ENCODE results near the gene RASD1. TPM values are rescaled to one million over a fixed set of nuclear protein-coding genes. Genes with fewer than 3 reads are reported as not detected.

The RASD1 gene
- polyA plus RNA-seq, 6 donors from 2014 or later = 0.21 to 0.27 TPM; not detected in 4

Other genes starting within 250 kb of the RASD1 start
- gene COPS3, start 215.1 kb downstream of the RASD1 start, polyA plus RNA-seq (ENCODE audit: low read depth in 6 of 6) = 100 to 1,000 TPM in 2 of 6 donors, 10 to 100 TPM in 4; 80.2 to 117 (median 94.2) TPM
- gene NT5M, start 193.0 kb downstream of the RASD1 start, polyA plus RNA-seq (ENCODE audit: low read depth in 6 of 6) = 1 to 10 TPM in 1 of 6 donors, under 1 TPM in 4, not detected in 1; 0.19 to 3.2 (median 0.61) TPM
- gene MED9, start 19.4 kb downstream of the RASD1 start, polyA plus RNA-seq (ENCODE audit: low read depth in 6 of 6) = 10 to 100 TPM; 14.7 to 25.9 (median 18.5) TPM
- gene PEMT, start 95.3 kb upstream of the RASD1 start, polyA plus RNA-seq (ENCODE audit: low read depth in 6 of 6) = 10 to 100 TPM; 16.3 to 28.0 (median 21.3) TPM
- gene RAI1, start 185.1 kb upstream of the RASD1 start, polyA plus RNA-seq (ENCODE audit: low read depth in 6 of 6) = 1 to 10 TPM; 1.9 to 3.8 (median 2.6) TPM